Stimulated activated CD4-positive, alpha-beta T cell treated with anti-CD3 and anti-CD28 coated beads, Interleukin-15, amount 100 ng/mL, for 24 hours (primary cell): Measurements from ENCODE around the gene EMILIN1.
A peak's percentile ranks its signal among the peaks of the same experiment; 100 is the strongest.
"Not testable (repeated sequence)": the region's sequence is repeated elsewhere in the genome, so short reads cannot be mapped to it uniquely, and the experiment has no call there.

Experiments used
- DNase-seq: peaks from one replicate; pipeline ENCODE4 v3.0.0-alpha.2; 2020

The EMILIN1 gene

DNA sequence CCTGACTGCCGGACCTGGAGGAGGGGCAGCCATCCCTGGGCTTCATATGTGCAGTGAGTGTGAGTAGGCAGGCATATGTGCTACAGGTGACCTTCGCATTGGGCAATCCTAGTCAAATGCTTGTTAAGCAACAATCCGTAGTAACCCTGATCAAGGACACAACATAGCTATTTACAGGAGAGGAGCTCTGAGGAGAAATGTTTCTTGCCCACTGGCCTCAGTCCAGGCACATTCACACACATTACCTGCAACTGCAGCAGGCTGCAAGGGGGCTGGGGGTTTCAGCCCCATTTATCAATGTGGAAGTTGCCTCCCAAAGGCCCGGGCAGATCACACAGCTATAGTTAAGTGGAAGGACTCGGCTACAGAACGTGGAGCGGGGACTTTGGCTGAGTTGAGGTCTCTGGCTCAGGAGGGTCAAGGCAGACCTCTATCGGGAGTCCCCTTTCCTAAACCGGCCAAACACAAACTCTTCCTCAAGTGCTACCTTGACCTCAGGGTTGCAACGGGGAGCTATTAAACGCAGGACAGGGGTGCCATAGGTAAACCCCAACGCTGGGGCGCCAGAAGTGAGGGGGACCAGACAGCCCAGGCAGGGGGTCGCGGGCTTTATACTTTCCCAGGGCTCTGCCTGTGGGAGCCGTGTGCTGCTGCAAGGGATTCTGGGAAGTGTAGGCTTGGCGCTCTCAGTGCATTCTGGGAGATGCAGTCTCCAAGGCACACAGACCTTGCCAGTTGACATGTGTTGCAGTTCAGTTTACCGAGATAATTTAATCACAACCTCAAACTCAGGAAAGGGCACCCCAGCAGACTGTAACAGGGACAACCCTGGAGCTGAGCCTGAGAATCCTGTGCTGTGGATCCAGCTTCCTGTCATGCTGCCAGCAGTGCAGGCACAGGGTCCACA, 17.6 kb downstream of the EMILIN1 start:
- peak; percentile 63 for DNase-seq

DNA sequence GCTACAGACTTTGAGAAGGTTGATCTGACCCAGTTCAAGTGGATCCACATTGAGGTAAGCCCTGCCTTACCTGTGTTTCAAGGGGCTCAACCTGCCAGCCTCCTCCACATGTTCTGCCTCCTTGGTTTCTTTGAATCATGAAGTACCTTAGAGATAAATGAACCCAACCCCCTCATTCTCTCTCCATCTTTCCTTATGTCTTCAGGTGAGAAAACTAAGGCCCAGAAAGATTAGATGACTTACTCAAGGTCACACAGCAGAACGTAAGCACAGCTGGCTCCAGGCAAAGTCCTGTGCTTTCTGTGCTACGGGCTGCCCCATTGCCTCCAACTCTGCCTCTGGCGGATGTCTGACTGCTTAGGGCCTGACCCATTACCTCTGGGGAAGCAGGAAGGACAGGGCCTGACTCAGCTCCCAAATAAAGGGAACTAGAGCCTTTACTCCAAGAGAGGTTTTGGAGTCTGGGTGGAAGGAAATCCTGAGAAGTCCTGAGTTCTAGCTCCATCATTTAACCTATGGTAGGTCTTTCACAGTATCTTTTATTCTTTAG, 18.4 kb downstream of the EMILIN1 start:
- no peak for DNase-seq

DNA sequence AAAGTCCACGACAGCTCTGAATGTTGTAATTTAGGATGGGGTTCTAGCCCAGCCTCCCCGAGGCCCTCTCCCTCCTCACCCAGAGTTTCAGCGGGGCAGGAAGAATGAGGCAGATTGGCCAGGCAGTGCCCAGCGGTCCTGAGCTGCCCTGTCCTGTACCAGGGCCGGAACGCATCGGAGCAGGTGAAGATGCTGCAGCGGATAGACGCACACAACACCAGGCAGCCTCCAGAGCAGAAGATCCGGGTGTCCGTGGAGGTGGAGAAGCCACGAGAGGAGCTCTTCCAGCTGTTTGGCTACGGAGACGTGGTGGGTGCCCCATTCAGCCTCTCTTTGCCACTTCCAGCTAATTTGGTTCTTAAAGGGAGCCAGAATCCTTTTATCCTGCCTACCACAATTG, 18.9 kb downstream of the EMILIN1 start:
- DNase-seq, result no peak

DNA sequence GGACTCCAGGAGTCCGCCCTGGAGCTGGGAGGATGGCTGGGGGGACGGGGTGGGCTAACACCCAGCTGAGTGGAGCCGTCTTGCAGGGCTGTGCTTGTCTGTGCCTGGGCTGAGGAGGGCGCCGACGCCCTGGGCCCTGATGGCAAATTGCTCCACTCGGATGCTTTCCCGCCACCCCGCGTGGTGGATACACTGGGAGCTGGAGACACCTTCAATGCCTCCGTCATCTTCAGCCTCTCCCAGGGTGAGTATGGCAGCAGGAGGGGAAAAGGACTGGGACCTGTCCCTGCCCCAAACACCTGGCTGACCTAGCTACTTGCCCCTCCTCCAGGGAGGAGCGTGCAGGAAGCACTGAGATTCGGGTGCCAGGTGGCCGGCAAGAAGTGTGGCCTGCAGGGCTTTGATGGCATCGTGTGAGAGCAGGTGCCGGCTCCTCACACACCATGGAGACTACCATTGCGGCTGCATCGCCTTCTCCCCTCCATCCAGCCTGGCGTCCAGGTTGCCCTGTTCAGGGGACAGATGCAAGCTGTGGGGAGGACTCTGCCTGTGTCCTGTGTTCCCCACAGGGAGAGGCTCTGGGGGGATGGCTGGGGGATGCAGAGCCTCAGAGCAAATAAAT, 21.0 kb downstream of the EMILIN1 start:
- no peak for DNase-seq

DNA sequence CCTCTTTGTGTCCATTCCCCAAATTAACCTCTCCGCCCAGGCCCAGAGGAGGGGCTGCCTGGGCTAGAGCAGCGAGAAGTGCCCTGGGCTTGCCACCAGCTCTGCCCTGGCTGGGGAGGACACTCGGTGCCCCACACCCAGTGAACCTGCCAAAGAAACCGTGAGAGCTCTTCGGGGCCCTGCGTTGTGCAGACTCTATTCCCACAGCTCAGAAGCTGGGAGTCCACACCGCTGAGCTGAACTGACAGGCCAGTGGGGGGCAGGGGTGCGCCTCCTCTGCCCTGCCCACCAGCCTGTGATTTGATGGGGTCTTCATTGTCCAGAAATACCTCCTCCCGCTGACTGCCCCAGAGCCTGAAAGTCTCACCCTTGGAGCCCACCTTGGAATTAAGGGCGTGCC, 21.6 kb downstream of the EMILIN1 start:
- no peak for DNase-seq

DNA sequence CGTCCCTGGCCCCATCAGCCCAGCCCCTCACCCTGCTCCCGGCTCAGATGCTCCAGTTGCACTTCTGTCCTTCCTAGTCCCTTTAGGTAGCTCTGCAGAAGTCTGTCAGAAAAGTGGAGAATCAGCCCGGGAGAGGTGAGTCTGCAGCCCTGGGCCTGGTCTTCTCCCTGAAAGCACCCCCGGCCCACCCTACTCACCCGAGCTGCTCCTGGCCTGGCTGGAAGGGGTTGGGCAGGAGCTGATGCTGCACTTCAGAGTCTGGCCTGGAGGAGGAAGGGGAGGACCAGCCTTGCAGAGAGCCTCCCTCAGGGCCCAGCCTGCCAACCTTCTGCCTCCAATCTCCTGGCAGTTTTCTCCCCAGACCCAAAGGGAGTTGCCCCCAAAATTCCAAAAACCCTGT, 23.9 kb downstream of the EMILIN1 start:
- DNase-seq, result no peak

DNA sequence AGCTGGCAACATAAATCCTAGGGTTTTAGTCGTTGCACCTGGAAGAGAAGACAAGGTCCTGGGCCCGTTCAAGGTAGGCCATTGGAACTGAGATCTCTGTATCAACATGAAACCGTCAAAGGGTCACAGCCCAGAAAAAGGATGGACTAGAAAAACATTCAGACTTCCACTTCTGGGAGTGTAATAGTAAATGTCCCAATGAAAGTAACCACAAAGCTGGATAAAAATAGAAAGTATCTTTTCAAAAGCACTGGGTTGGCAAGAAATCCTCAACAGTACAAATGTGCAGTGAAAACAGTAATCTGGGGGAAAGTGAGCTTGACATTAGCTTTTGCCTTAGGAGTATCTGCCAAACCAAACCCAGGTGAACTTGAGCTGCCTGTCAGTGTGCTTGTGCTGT, 27.6 kb downstream of the EMILIN1 start:
- no peak for DNase-seq

DNA sequence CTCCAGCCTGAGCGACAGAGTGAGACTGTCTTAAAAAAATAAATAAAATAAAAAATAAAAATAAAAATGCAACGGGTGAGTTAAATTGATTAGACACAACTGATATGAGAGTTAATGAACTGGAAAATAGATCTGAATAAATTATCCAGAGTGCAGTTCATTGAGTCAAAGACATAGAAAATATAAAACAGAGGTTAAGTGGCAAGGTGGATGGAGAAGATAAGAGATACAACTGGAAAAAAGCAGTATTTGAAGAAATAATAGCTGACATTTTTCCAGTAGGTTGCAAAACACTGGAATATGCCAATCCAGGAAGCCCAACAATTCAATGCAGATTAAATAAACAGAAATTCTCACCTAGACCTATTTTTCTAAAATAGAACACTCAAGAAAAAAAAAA, 29.8 kb downstream of the EMILIN1 start:
- DNase-seq, result no peak

DNA sequence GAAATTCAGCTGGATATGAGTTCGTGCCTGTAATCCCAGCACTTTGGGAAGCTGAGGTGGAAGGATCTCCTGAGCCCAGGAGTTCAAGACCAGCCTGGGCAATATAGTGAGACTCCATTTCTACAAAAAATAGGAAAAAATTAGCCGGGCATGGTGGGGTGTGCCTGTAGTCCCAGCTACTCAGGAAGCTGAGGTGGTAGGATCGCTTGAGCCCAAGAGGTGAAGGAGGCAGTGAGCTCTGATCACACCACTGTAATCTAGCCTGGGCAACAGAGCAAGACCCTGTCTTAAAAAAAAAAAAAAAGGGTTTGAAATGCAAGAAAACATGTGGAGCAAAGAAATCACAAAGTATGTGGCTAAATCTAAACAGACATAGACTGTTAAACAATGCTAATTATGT, 30.7 kb downstream of the EMILIN1 start:
- no peak for DNase-seq

DNA sequence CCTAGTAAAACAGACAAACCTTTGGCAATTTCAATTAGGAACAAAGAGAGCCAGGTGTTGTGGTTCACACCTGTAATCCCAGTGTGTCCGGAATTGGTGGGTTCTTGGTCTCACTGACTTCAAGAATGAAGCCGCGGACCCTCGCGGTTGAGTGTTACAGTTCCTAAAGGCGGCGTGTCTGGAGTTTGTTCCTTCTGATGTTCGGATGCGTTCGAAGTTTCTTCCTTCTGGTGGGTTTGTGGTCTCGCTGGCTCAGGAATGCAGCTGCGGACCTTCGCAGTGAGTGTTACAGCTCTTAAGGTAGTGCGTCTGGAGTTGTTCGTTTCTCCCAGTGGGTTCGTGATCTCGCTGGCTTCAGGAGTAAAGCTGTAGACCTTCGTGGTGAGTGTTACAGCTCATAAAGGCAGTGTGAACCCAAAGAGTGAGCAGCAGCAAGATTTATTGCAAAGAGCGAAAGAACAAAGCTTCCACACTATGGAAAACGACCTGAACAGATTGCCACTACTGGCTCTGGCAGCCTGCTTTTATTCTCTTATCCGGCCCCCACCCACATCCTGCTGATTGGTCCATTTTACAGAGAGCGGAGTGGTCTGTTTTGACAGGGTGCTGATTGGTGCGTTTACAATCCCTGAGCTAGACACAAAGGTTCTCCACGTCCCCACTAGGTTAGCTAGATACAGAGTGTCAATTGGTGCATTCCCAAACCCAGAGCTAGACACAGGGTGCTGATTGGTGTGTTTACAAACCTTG, 32.4 kb downstream of the EMILIN1 start:
- DNase-seq, result not testable (repeated sequence)

DNA sequence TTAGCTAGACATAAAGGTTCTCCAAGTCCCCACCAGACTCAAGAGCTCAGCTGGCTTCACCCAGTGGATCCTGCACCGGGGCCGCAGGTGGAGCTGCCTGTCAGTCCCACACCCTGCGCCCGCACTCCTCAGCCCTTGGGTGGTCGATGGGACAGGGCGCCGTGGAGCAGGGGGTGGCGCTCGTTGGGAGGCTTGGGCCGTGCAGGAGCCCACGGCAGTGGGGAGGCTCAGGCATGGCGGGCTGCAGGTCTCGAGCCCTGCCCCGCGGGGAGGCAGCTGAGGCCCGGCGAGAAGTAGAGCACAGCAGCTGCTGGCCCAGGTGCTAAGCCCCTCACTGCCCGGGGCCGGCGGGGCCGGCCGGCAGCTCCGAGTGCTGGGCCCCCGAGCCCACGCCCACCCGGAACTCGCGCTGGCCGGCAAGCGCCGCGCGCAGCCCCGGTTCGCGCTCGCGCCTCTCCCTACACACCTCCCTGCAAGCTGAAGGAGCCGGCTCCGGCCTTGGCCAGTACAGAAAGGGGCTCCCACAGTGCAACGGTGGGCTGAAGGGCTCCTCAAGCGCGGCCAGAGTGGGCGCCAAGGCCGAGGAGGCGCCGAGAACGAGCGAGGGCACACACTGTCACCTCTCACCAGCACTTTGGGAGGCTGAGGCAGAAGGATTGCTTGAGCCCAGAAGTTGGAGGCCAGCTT, 33.1 kb downstream of the EMILIN1 start:
- not testable (repeated sequence) for DNase-seq

DNA sequence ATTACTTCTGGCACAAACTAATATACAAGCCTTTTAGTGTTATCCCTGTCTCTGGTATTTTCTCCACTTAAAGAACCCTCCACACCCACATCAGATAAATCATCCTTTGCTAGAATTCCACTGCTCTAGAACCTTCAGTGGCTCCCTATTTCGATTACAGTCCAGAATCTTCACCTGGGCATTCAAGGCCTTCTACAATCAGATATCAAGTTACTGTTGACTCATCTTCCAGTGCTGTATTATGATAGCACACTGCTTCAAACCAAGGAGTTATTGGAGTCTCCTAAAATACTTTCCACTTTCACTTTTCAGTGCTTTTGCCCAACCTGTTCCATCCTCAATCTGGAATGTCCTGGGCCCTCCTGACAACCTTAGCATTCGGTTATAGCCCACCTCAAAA, 37.1 kb downstream of the EMILIN1 start:
- DNase-seq, result no peak

DNA sequence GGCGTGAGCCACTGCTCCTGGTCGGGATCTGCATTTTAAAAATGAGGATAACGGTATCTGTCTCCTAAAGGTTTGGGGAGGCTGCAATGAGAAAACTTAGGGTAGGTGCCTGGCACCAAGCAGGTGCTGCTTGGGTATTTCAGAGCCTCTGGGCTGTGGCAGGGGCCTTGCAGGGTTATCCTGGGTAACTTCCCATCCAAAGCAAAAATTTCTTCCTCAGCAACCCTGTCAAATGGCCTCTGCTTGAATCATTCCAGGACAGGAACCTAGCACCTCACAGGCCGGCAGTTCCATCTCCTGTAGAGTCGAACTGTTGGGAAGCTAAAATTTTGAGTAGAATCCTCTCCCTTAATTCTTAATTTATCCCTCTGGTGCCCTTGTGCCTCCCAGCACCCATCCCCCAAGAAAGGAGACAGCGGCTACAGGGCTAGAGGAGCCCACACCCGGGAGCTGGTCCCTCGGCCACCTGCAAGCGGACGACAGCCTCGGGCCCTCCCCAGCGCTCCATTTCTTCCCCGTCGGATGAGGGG, 39.6 kb downstream of the EMILIN1 start:
- no peak for DNase-seq

DNA sequence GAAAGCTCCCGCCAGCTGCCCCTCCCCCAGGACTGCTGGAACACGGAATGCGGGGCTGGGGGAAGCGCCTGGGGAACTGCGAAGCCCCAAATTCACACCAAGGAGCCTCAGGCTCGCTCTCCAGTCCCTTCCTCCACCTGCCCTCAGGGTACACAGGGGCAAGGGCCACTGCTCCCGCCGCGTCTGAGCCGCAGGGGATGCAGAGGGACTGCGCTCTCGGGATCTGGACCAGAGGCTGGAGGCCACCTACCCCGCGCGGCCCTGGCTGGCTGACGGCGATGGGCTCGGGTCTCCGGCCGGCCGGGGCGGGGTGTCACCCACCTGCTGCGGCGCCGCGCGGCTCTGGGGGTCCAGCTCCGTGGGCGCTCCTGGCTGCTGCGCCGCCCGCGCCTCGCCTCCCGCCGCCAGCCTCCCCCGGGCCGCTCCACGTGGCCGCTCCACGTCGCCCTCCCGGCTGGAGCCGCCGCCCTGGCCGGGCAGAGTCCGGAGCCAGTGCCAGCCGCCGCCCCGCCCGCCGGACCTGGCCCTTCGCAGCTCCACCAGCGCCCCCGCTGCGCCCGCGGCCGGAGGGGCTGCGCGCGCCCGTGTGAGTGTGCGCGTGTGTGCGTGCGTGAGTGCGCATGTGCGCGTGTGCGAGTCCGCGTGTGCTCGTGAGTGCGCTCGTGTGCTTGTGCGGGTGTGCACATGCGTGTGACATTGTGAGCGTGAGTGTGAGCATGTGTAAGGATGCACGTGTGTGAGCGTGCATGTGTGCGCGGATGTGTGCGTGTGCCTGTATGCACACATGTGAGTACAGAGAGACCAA, 40.3 kb downstream of the EMILIN1 start, which contains the start of gene CGREF1:
Gene CGREF1, minus strand, starts transcription at position 604 of the 805 bp plus-strand sequence. CDS start 14,762 bp downstream, outside the sequence.
- DNase-seq, result peak; percentile 46

DNA sequence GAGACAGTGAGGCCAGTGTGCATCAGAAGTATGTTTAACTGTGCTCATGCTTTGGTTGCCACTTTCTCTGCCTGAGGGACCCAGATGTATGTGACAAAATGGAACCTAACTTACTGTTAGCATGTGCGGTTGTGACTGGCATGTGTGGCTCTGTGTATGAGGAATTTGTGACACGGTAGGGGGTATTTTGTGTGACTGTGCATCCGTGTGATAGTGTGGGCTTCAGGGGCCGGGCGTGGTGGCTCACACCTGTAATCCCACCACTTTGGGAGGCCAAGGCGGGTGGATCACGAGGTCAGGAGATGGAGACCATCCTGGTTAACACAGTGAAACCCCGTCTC, 40.9 kb downstream of the EMILIN1 start:
- not testable (repeated sequence) for DNase-seq

DNA sequence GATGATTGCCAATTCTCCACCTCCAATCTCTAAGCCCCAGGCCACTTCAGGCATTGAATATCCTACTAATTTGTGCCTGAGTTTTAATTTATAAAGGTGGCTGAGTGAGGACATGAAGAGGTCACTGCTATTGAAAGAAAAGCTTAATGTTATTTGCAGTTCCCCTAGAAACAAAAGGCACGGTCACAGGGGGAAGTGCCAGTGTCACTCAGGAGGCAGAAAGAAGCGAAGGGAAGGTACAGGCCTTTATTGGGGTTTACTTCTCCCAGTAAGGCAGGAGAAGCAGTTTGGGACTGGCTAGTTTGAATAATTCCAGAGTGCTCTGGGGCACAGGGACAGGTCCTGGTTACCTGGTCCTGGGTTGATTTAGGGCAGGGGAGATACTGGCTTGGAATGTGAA, 43.5 kb downstream of the EMILIN1 start:
- no peak for DNase-seq

DNA sequence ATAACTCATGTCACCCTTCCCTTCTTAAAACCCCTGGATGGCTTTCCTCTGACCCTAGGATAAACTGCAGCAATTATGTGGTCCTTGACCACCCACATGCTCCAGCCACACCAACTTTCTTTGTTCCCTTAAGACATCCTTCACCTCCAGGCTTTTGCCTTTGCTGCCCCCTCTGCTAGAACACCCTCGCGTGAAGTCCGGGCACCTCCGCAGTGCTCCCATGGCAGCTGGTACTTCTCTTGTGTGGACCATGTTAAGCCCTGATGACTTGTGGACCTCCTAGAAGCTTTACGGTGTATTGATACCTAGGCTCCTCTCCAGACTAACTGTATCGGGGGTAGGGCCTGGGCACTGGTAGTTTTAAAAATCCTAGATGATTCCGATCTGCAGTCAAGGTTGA, 44.4 kb downstream of the EMILIN1 start:
- no peak for DNase-seq

DNA sequence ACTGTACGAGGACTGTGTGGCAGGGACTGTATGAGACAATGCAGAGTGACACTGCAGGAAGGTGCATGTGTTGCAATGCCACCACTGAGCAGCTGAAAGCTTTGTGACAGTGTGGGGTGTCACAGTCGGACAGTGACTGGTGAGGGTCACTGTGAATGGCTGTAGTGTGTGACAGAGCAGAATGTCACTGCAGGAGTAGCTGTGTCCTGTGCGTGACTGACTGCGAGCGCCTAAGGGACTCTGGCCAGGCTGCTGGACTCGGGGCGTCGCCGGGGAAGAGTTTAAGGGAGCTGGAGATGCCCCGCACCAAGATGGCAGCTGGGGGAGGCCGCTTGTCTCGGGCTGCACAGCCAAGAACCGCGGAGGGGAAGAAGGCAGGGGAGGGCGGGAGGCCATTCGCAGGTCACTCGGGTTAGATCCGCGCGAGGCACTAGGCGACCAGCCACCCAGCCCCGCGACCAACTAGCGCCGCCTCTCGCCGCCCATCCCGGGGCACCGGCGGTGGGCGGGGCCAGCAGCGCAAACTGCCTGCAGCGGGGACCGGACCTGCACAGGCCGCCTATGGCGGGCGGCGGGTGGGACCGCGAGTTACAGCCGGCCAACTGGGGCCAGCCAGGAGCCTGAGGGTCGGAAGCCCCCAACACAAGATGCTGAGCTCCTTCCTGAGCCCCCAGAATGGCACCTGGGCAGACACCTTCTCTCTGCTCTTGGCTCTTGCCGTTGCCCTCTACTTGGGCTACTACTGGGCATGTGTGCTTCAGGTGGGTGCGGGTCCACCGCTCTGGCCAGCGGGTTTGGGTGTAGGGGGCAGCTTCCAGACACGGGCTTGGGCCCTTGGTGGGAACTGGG, 45.1 kb downstream of the EMILIN1 start, which contains the start of gene ABHD1:
Gene ABHD1, plus strand, starts transcription at position 514 of the 849 bp plus-strand sequence. Its CDS starts 134 bp downstream, at position 648.
- peak; percentile 74 for DNase-seq

DNA sequence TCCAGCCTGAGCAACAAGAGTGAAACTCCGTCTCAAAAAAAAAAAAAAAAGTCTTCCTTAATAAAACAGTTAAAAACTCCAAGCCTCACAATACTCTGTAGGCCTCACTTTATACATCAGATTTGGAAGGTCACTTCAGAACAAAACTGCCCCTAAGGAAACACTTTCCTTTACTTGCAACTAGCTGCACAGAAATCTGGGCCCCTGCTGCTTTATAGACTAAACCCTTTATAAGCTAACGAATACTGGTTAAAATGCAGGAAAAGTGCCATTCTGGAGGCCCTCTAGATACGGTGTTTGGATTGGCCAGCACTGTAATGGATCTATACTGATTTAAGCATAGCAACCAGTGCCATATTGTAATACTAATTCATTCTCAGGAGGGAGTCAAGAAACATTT, 46.7 kb downstream of the EMILIN1 start:
- no peak for DNase-seq

DNA sequence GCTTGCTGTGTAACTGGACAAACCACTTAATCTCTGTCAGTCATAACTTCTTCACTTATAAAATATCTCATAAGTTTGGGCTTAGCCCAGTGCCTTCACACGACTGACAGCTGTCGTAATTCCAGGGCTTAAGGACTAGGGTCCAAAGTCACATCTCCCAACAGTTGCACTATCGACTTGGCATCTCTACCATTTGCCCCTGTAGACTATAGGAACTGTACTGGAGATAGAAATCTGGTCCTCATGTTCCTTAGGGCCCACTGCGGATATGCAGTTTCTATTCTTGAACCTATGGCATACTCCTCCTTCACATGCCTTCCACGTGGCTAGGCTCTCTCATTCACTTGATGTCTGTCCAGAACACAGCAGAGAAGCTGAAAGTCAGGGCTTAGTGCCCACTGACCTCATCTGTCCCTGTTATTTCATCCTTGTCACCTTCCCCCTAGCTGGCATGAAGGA, 47.9 kb downstream of the EMILIN1 start:
- no peak for DNase-seq
